HG03442 (cell line): ENCODE measurements around the gene MFSD11.
A peak's percentile ranks its signal among the peaks of the same experiment; 100 is the strongest.
"Not testable (repeated sequence)": the region's sequence is repeated elsewhere in the genome, so short reads cannot be mapped to it uniquely, and the experiment has no call there.

Experiments
- ATAC-seq: cut with Tn5 transposase; IDR thresholded peaks from one replicate; pipeline ENCODE4 v1.9.1; 2021; ENCODE audit warnings: mild to moderate bottlenecking, moderate library complexity; ENCODE audit not compliant: unreplicated experiment

MFSD11 gene

DNA sequence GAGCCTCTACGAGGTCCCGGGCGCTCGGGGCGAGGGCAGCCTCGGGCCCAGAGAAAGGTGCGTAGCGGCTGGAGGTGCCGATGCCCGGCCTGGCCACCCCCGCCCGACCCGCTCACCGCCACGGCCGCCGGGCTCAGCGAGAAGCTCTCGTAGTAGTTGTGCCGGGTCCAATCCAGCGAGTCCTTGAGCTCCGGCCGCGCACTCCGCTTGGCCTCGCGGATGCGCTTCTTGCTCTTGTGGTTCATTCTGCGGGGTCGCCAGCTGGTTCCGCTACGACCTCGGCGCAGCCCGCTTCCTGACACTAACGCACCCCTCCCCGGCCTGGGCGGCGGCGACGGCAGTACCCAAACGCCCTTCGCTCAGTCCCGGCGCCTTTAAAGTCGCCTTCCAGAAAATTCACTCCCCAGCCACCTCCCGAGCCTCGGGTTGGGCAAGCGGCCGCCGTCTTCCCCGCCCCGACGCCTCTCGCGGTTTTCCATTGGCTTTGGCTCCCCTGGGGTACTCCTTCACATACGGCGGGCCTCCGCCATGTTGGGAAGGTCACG is 11.6 kb upstream of the MFSD11 start, which contains the start of gene JMJD6:
JMJD6 (minus strand) TSS at position 376 of the 545 bp plus-strand sequence; CDS start at position 245, 131 bp downstream.
- ATAC-seq, result peak; percentile 68

DNA sequence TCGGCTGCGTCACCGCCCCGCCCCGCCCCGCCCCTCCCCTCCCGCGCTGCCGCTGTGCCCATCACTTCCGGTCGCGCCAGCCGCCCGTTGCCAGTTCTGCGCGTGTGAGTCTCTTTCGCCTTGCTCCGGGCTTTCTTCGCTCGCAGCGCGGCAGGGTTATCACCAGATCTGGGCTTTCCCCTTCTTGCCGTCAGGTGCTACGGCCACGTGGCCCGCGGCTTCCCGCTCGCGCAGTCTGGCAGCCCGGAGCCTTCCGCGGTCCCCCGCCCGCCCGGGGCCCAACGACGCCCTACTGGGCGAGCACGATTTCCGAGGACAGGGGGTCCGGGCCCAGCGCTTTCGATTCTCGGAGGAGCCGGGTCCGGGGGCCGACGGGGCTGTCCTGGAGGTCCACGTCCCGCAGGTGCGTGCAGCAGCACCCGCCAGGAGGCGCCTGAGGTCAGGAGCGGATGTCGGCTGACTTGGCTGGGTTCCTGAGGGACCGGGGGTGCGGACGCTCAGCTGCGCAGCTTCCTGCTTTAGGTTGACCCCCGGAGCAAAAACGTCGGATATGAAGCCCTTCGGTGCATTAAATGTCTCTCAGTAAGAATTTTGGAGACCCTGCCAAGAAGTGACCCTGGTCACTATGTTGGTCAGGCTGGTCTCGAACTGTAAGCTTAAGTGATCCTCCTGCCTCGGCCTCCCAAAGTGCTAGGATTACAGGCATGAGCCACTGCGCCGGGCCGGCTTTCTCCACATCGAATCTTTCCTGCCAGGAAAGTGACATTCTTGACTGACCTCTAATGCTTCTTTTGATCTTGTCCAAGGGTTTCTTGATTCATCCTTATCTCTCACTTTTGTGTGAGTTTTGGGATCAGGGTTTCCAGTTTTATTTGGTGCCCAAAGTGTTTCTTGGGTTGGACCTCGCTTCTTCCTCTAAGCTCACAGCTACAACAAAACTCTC is 10.9 kb upstream of the MFSD11 start, which contains the start of gene METTL23:
METTL23 (plus strand) TSS at position 64 of the 943 bp plus-strand sequence. CDS start 2,872 bp downstream, outside the sequence.
- peak; percentile 41 for ATAC-seq

DNA sequence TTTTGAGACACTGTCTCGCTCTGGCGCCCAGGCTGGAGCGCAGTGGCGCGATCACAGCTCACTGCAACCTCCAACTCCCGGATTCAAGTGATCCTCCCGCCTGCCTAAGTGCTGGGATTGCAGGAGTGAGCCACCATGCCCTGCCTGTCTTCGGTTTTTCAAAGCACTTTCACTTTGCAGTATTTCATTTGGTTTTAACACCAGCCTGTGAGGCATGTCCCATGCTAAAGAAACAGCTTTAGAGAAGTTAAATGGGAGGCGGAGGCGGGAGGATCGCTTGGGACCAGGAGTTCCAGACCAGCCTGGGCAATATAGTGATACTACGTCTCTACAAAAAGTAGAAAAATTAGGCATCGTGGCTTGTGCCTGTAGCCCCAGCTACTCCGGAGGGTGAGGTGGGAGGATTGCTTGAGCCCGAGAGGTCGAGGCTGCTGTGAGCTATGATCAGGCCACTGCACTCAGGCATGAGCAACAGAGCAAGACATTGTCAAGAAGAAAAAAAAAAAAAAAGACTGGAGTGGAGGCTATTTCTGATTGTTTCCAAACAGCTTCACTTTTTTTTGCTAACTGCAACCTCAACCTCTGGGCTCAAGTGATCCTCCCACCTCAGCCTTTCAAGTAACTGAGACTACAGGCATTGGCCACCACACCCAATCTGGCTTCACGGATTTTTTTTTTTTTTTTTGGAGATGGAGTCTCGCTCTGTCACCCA is 10.0 kb upstream of the MFSD11 start:
- ATAC-seq, result no peak

DNA sequence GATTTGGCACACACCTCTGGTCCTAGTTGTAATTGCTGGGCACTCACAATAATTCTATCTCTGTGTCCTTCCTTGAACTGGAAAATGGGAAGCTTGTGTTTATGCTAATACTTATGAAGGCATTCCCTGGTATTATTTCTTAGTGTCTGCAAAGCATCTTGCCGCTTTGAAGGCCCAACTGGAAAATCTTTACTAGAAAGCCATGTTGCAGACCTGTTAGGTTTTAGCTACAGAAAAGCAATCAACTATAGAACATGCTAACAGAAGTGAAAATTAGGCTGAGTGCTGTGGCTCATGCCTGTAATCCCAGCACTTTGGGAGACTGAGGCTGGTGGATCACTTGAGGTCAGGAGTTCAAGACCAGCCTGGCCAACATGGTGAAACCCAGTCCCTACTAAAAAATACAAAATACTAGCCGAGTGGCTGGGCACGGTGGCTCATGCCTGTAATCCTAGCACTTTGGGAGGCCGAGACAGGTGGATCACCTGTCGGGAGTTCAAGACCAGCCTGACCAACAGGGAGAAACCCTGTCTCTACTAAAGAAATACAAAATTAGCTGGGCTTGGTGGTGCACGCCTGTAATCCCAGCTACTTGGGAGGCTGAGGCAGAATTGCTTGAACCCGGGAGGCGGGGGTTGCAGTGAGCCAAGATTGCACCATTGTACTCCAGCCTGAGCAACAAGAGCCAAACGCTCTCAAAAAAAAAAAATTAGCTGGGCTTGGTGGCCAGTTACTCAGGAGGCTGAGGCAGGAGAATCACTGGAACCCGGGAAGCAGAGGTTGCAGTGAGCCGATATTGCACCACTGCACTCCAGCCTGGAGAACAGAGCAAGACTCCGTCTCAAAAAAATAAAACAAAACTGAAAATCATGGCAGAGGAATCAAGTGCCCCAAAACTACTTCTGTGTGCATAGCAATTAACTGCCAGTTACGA is 5.9 kb upstream of the MFSD11 start:
- ATAC-seq, result not testable (repeated sequence)

DNA sequence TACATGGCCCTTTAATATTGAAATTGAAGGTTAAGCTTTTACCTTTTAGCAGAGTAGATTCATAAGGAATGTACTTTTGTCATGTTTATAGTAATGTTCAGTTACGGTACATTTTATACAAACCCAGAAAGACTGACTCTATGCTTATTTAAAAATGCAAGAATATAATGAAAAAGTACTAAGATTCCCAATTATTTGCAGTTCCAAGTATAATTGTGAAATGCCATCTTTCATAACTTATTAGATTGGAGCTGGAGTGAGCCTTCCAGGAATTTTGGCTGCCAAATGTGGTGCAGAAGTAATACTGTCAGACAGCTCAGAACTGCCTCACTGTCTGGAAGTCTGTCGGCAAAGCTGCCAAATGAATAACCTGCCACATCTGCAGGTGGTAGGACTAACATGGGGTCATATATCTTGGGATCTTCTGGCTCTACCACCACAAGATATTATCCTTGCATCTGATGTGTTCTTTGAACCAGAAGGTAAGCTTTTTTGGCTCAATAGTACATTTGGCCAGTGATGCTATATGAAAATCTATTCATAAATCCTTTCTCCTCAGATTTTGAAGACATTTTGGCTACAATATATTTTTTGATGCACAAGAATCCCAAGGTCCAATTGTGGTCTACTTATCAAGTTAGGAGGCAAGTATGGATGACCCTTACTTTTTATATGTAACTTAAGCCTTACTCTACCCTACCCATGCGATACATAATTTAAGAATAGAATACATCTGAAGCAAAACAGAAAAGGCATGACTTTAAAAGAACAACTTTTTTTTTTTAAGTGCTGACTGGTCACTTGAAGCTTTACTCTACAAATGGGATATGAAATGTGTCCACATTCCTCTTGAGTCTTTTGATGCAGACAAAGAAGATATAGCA is 4.9 kb upstream of the MFSD11 start:
- no peak for ATAC-seq

DNA sequence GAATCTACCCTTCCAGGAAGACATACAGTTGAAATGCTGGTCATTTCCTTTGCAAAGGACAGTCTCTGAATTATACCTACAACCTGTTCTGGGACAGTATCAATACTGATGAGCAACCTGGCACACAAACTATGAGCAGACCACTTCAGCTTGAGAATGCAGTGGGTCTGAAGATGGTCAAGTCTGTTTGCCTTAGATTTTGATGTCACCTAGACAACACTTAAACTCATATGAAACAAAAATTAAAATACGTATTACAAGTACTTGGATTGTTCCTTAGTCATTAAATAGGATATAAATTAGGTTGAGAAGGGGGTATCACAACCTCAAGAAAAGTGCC is 4.3 kb upstream of the MFSD11 start:
- ATAC-seq, result no peak

DNA sequence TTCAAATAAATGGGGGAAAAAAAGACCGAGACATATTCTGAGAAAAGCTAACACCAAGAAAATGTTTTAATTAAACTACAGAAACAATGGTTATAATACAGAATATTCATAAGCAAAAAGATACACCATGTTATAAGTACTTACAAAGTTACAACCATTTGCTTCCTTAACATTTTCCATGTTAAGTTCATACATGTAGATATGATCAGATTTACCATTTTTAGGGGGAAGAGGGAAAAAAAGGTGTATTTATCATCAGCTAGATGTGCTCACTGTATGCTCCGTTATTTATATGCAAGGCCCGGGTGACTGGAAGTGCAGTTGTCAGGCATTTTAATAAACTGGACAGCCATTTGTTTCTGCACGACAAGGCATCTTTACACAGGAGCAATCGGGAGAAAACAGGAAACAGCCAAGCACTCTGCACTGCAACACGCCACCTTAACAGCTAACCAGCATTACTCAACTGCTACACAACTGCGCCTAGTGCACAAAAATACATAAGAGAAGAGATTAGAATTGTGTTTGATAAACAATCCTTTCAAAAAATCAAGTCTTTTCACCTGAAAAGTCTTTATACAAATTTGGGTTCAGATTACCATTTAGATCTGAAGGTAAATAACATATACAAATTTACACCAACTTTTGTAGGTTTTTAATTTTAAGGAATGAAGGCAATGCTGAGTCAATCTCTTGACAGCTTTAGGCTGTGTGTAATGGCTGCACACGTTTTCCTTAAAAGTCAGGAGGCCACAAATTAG is 3.7 kb upstream of the MFSD11 start:
- no peak for ATAC-seq

DNA sequence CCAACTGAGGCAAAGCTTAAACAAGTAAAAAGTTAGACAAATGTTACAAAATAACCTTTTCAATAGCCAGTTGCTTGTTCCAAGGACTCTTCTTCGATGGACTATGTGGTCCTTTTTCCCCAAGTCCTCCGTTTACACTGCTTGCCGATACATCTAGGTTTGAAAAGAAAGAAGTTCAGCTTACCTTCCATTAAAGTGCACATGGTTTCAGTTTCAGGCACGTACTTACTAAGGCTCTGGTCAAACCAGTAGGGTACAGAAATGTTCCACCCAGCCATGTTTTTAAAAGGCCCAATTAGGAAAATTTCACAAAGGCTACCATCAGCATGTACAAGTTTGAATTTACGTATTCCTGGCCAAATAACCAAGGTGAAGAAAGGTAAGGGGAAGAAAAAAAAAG is 2.9 kb upstream of the MFSD11 start:
- ATAC-seq, result no peak

DNA sequence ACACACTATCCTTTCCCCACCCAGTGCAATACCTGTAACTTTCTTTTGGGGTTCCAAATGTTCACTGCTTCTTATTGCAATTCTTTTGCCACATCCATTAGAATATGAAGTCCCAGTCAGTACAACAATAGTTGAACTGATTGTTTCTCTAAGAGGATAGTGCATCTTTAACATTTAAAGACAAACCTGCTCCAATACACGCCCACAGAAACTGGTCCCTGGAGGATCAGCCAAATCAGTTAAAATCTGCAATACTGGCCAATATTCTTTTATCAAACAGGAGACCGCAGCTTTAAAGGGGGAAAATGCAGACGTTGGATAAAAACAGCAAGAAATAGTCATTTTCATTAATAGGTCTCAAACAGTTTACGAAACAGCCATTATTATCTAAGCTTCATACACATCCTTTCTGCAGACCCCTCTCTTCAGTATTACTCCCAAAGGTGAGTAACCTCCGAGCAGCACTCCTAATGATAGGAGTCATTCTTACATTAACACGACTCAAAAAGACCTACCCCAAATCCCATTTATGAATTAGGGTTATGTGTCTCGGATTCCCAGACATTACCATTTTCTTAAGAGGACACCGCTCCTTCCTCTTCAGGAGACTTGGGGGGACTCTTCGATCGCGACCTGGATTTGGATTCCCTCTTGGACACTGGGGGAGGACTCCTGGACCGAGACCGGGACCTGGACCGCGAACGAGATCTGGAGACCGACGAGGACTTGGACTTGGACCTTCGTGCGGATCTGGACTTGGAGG is 2.2 kb upstream of the MFSD11 start:
- ATAC-seq, result no peak

DNA sequence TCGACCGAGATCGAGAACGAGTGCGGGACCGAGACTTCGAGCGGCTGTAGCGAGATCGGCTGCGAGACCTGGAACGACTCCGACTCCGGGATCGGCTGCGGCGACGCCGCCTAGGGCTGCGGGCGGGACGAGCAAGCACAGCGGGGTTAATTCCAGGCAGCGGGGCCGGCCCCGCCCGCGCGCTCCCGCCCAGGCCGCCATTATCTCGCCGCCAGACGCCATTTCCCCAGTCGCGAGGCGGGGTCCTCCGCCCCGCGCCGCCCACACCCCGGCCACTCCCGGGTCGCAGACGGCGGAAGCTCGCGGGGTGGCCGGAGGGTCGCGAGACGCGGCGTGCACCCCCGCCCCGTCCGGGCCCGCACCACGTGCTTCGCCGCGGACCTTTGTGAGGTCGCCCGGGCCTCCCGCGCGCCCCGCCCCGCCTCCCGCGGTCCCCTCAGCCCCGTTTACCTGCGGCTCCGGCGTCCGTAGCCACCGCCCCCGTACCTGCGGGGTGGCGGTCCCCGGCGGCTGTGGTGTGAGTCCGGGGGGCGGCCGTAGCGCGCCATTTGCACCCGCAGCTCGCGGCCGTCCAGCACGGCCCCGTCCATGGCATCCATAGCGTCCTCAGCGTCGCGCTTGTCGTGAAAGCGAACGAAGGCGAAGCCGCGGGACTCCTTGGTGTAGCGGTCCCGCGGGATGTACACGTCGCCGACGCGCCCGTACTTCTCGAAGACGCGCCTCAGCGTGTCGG is 1.4 kb upstream of the MFSD11 start:
- peak; percentile 16 for ATAC-seq

DNA sequence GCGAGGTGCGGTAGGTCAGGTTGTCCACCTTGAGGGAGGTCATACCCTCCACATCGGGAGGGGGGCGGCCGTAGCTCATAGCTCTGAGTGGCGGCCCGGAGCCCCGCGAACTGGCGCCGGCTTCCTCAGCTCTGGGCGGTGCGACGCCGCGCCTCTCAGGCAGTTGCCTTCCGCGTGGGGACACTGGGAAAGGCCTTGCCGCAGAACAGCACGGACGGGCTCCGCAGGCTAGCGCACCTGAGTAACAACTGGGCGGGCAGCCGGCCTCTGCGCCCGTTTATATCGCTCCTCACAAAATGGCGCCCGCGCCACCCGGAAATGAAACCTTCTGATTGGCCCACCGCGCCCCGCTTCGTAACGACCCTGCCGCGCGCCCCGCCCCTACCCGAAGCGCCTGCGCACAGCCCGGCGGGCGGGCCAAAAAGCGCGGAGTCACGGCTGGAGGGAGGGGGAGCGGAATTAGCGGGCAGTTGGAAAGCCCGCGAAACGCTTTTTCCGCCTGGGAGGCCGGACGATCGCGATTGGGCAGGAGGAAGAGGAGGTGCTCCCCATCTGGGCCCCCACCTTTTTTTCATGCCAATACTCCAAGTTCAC is 740 bp upstream of the MFSD11 start, which contains the start of gene SRSF2:
SRSF2 (minus strand) TSS at position 250 of the 594 bp plus-strand sequence; CDS start at position 79, 171 bp downstream.
- peak; percentile 63 for ATAC-seq

DNA sequence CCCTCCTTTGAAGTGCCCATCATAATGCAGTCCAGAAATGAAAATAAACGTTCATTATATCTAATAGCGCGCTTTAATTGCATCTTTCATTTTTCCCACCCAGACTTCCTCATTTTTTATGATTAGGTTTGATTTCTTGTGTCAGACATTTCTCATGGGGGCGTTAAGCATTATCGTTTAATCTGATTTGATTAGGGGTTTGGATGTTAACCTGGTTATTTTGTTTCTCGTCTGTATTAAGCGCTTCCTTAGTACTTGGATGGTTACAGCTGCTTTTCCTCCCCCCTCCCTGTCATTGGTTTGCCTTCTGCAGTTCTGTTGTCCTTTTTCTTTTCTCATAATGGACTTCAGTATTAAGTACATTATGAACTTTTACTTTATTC is 540 bp downstream of the MFSD11 start:
- ATAC-seq, result no peak

DNA sequence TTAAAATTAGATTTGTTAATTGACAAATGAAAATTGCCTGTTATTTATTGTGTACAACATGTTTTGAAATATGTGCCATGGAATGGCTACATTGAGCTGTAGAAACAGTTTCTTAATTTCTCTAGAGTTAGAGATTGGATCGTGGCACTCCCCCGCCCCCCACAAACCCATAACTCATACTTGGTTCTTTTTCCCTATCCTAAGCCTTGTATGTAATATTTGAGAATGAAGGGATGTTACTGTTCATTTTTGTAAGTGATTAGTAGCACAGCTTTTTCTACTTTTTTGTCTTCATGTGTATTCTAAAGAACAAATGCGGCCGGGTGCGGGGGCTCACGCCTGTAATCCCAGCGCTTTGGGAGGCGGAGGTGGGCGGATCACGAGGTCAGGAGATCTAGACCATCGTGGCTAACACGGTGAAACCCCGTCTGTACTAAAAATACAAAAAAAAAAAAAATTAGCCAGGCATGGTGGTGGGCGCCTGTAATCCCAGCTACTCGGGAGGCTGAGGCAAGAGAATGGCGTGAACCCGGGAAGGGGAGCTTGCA is 1.7 kb downstream of the MFSD11 start:
- ATAC-seq, result not testable (repeated sequence)

DNA sequence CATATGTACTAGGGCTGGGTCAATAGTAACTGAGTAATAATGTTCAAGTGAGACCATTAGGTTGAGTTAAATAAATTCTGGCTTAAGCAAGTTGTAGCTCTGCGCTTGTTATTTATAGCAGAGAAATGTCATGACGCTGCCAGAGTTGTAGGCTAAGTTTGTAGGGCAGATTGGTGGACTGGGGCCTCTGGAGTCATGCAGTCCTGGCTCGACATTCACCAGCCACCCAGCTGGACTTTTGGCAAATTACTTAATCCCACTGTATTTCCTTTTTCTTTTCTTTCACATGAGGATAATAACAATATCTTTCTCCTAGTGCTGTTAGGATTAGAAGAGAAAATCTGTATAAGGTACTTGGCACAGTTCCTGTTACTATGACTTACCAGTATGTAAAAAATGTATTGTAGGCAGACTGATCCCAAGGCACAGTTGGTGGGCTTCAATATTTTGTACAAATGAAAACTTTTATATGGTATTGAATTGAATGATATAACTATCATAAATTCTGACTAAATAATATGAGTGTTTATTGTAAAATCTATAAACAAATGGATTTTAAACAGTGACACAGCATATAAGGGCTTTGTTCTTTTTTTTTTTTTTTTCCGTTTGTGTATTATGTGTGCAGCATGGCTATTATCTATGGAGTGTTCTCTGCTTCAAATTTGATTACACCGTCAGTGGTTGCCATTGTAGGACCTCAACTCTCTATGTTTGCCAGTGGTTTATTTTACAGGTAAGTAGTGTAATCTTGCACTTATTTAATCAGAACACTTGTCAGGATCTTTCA is 2.6 kb downstream of the MFSD11 start:
- no peak for ATAC-seq

DNA sequence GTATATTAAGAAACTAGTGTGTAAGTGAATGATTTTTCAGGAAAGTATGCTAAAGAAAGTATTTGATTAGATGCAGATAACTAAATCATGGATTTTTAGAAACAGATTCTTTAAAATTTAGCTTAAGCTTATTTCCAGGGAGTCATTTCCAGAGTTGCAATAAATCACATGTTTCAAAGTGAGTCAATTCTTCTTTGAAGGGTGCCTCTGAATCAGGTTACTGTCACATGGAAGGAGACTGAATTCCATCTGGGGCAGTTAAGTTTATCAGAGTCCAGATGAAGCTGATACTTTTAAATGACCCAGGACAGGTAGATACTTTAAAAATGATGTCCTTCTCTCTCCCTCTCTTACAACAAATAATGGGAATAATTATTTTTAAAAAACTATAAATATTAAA is 5.0 kb downstream of the MFSD11 start:
- ATAC-seq, result no peak

DNA sequence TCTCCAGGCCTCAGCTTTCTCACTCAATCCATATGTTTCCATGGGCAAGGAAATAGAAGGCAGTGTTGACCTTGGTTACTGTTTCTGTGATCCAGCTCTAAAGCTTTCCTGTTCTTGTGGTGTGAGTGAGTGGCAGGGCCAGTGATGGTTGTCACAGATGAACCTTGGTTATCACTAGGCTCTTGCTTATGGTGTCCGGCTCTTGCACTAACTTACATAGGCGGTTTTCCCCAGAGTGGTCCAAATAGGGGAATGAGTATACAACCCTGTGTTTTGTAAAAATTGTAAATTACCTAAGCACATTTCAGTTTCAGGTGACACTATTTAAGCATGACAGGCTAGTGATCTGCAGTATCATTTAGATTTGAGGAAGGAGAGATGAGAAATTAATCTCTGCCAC is 6.8 kb downstream of the MFSD11 start:
- ATAC-seq, result no peak
